SK-N-SH (cell line): ENCODE data around the gene CDH12. TPM values are rescaled to one million over a fixed set of nuclear protein-coding genes. Genes with fewer than 3 reads are reported as not detected.

Experiments
- CTCF ChIA-PET: fragments of 300-600, 350-600 bp; formaldehyde crosslinking; extraction: SDS; loops from one replicate; lab custom pipeline; 2021; lab: Yijun Ruan, JAX
- POLR2A ChIA-PET: fragments of 350-600 bp; sonication (Branson Sonifier 250); formaldehyde crosslinking; extraction: SDS; loops from one replicate; lab custom pipeline; 2020; ENCODE audit warnings: antibody characterized with exemption, inconsistent platforms; lab: Yijun Ruan, JAX
- DNase-seq: peaks from one replicate; pipeline ENCODE4 v3.0.0; 2012
- H2AFZ ChIP-seq: fragments of 200-600 bp; sonication (generic); 2 replicates; pipeline ENCODE4 v1.8.1; 2016; ENCODE audit warnings: antibody characterized with exemption, mild to moderate bottlenecking, low read depth
- H3F3A ChIP-seq: fragments of 200-600 bp; sonication (generic); replicated peaks from 2 replicates; pipeline ENCODE3; 2016; ENCODE audit warnings: antibody characterized with exemption, mild to moderate bottlenecking; ENCODE audit not compliant: insufficient read depth
- H3K27ac ChIP-seq, 2 experiments: fragments of 200-500 bp in 1 of 2; fragments of 200-600 bp in 1 of 2; sonication (Bioruptor generic) in 1 of 2; sonication (generic), shearing (Covaris generic) in 1 of 2; 2 replicates each; pipeline versions ENCODE4 v1.5.1 to v1.6.1; 2014 to 2016; ENCODE audit warnings: low read depth in 2 of 2, inconsistent platforms in 1 of 2, low read length in 1 of 2, mild to moderate bottlenecking in 1 of 2, mixed read lengths in 1 of 2
- H3K27me3 ChIP-seq: fragments of 200-600 bp; sonication (generic), shearing (Covaris generic); 2 replicates; pipeline ENCODE4 v1.6.1; 2016; ENCODE audit warnings: mixed run types; ENCODE audit not compliant: insufficient read depth
- H3K36me3 ChIP-seq, 2 experiments: fragments of 200-500 bp in 1 of 2; fragments of 200-600 bp in 1 of 2; sonication (Bioruptor generic) in 1 of 2; sonication (generic) in 1 of 2; replicated peaks in 1 of 2; 2 replicates each; pipeline versions ENCODE3 to v1.5.1; 2014 to 2016; ENCODE audit warnings: low read length in 1 of 2, mild to moderate bottlenecking in 1 of 2; ENCODE audit not compliant: insufficient read depth in 2 of 2, control insufficient read depth in 1 of 2
- H3K4me1 ChIP-seq, 2 experiments: fragments of 200-500 bp in 1 of 2; fragments of 200-600 bp in 1 of 2; sonication (Bioruptor generic) in 1 of 2; sonication (generic), shearing (Covaris generic) in 1 of 2; 2 replicates each; pipeline versions ENCODE4 v1.5.1 to v1.6.1; 2014 to 2016; ENCODE audit warnings: low read depth in 1 of 2, low read length in 1 of 2, mixed run types in 1 of 2; ENCODE audit not compliant: insufficient read depth in 2 of 2, control insufficient read depth in 1 of 2
- H3K4me2 ChIP-seq: fragments of 200-600 bp; sonication (generic), shearing (Covaris generic); 2 replicates; pipeline ENCODE4 v1.6.1; 2017; ENCODE audit warnings: mixed run types
- H3K4me3 ChIP-seq, 2 experiments: fragments of 200-500 bp in 1 of 2; fragments of 200-600 bp in 1 of 2; sonication (Bioruptor generic) in 1 of 2; sonication (generic), shearing (Covaris generic) in 1 of 2; 2 replicates each; pipeline versions ENCODE4 v1.5.1 to v1.8.1; 2014 to 2016; ENCODE audit warnings: low read depth in 2 of 2, inconsistent platforms in 1 of 2, low read length in 1 of 2, mild to moderate bottlenecking in 1 of 2, mixed read lengths in 1 of 2, moderate library complexity in 1 of 2
- H3K79me2 ChIP-seq: fragments of 200-600 bp; sonication (generic); 2 replicates; pipeline ENCODE4 v1.8.1; 2017; ENCODE audit warnings: mild to moderate bottlenecking; ENCODE audit not compliant: insufficient read depth
- H3K9ac ChIP-seq: fragments of 200-600 bp; sonication (generic); 2 replicates; pipeline ENCODE4 v1.6.1; 2017; ENCODE audit warnings: mixed run types
- H3K9me2 ChIP-seq: fragments of 200-600 bp; sonication (generic); 2 replicates; pipeline ENCODE4 v1.6.1; 2017; ENCODE audit warnings: mixed run types
- H3K9me3 ChIP-seq: fragments of 200-600 bp; sonication (generic); 2 replicates; pipeline ENCODE4 v1.6.1; 2017; ENCODE audit warnings: mixed run types, mild to moderate bottlenecking, moderate library complexity
- H4K20me1 ChIP-seq: fragments of 200-600 bp; sonication (generic); 2 replicates; pipeline ENCODE4 v1.6.1; 2017; ENCODE audit warnings: mild to moderate bottlenecking, mixed run types; ENCODE audit not compliant: insufficient read depth
- CTCF ChIP-seq: fragments of 200-600 bp; sonication (generic); IDR thresholded peaks from 2 replicates; pipeline ENCODE4 v1.6.1; 2017; ENCODE audit warnings: antibody characterized with exemption, mild to moderate bottlenecking, moderate library complexity
- ELF1 ChIP-seq: IDR thresholded peaks from 2 replicates; pipeline ENCODE4 v1.4.0; 2012
- EP300 ChIP-seq, 2 experiments: IDR thresholded peaks; 2 replicates each; pipeline versions ENCODE4 v1.4.0 to v1.6.1; 2012; ENCODE audit warnings: borderline replicate concordance in 1 of 2, low read depth in 1 of 2, low read length in 1 of 2
- FOXJ3 ChIP-seq: sonication (generic); formaldehyde crosslinking; IDR thresholded peaks from 2 replicates; pipeline ENCODE4 v1.5.1; 2020; ENCODE audit warnings: mild to moderate bottlenecking, missing genetic modification reagents
- FOXM1 ChIP-seq: IDR thresholded peaks from 2 replicates; pipeline ENCODE4 v1.4.0; 2012; ENCODE audit warnings: low read depth, mild to moderate bottlenecking
- GABPA ChIP-seq: IDR thresholded peaks from 2 replicates; pipeline ENCODE4 v1.4.0; 2012; ENCODE audit warnings: low read depth, mild to moderate bottlenecking
- JUND ChIP-seq: IDR thresholded peaks from 2 replicates; pipeline ENCODE4 v1.4.0; 2012
- MAX ChIP-seq: IDR thresholded peaks from 2 replicates; pipeline ENCODE4 v1.4.0; 2012; ENCODE audit warnings: low read depth
- MEF2A ChIP-seq: IDR thresholded peaks from 2 replicates; pipeline ENCODE4 v1.4.0; 2012; ENCODE audit warnings: low read depth, borderline replicate concordance
- MXI1 ChIP-seq: IDR thresholded peaks from 2 replicates; pipeline ENCODE4 v1.6.1; 2012; ENCODE audit warnings: mild to moderate bottlenecking, low read depth, low read length, improper control_type of control experiment
- NRF1 ChIP-seq: IDR thresholded peaks from 2 replicates; pipeline ENCODE4 v1.6.1; 2012; ENCODE audit warnings: low read depth, mild to moderate bottlenecking, low read length
- SIN3A ChIP-seq: IDR thresholded peaks from 2 replicates; pipeline ENCODE4 v1.6.1; 2012; ENCODE audit warnings: low read depth, mild to moderate bottlenecking, low read length, moderate library complexity, borderline replicate concordance
- TAF1 ChIP-seq: IDR thresholded peaks from 2 replicates; pipeline ENCODE4 v1.6.1; 2012; ENCODE audit warnings: low read depth, mild to moderate bottlenecking, low read length, moderate library complexity, borderline replicate concordance
- TCF12 ChIP-seq: IDR thresholded peaks from 2 replicates; pipeline ENCODE4 v1.4.0; 2012
- TEAD4 ChIP-seq: IDR thresholded peaks from 2 replicates; pipeline ENCODE4 v1.4.0; 2012; ENCODE audit warnings: mild to moderate bottlenecking, borderline replicate concordance; ENCODE audit not compliant: insufficient read depth
- USF2 ChIP-seq: fragments of 150-350 bp; IDR thresholded peaks from 2 replicates; pipeline ENCODE4 v1.6.1; 2017; ENCODE audit warnings: antibody characterized with exemption, low read length, low read depth, borderline replicate concordance
- YY1 ChIP-seq: IDR thresholded peaks from 2 replicates; pipeline ENCODE4 v1.4.0; 2012; ENCODE audit warnings: low read depth, mild to moderate bottlenecking
- ZBTB33 ChIP-seq: IDR thresholded peaks from 2 replicates; pipeline ENCODE4 v1.4.0; 2012; ENCODE audit warnings: low read depth, borderline replicate concordance
- WGBS: methylation state at CpG from one replicate; pipeline ENCODE4 v1.1.6; 2017; ENCODE audit warnings: low lambda C conversion rate; 5-methylcytosine and 5-hydroxymethylcytosine counted together
- polyA plus RNA-seq, 3 experiments: library from polyadenylated mRNA; depleted of rRNA; stranded (reverse); fragments of >200 nt; gene quantifications; 2 replicates each; pipeline ENCODE4 v1.2.3, GENCODE V29; 2012

Gene CDH12
- polyA plus RNA-seq, 1 of the 3 experiments (the other 2 are of a cell fraction), result not detected

GRCh38 chr5:22846693-22847092, 6.5 kb downstream of the CDH12 start:
- H3K9ac ChIP-seq, result no peak overlapping the region
- DNase-seq, result no peak
- WGBS, result 0% methylated on average over 2 of the region's 2 CpGs
- no peaks in the 10 kb centered on the region for H3K27me3 ChIP-seq
- H4K20me1 ChIP-seq, result no peaks in the 10 kb centered on the region
- no peaks in the 10 kb centered on the region for H3K9me3 ChIP-seq
- ChIA-PET CTCF (no interaction called here), POLR2A (no interaction called here)
- no peak overlapping the region for H2AFZ ChIP-seq
- H3K27ac ChIP-seq, result no peak overlapping the region
- no peaks in the 10 kb centered on the region for H3K79me2 ChIP-seq
- H3K4me2 ChIP-seq, result no peak overlapping the region
- no peaks in the 10 kb centered on the region for H3K4me1 ChIP-seq
- TF ChIP-seq SIN3A (no peak), FOXJ3 (CRISPR knock-in tag) (no peak), NRF1 (no peak), FOXM1 (no peak), MAX (no peak), ZBTB33 (no peak), TAF1 (no peak), MXI1 (no peak), YY1 (no peak), ELF1 (no peak), MEF2A (no peak), TEAD4 (no peak)
- H3K36me3 ChIP-seq, result no peaks in the 10 kb centered on the region
- H3F3A ChIP-seq, result no peaks in the 10 kb centered on the region
- no peaks in the 10 kb centered on the region for H3K9me2 ChIP-seq
- H3K4me3 ChIP-seq, result no peak overlapping the region

GRCh38 chr5:22844636-22845035, 8.5 kb downstream of the CDH12 start:
- no peaks in the 10 kb centered on the region for H3K9me3 ChIP-seq
- no peaks in the 10 kb centered on the region for H3K4me1 ChIP-seq
- no peak overlapping the region for H3K4me2 ChIP-seq
- H3K4me3 ChIP-seq, result no peak overlapping the region
- H3K79me2 ChIP-seq, result no peaks in the 10 kb centered on the region
- WGBS, result 6% methylated on average over 2 of the region's 2 CpGs
- CTCF ChIA-PET, result no interaction called here
- H3K9me2 ChIP-seq, result no peaks in the 10 kb centered on the region
- H2AFZ ChIP-seq, result no peak overlapping the region
- no peaks in the 10 kb centered on the region for H3K36me3 ChIP-seq
- H4K20me1 ChIP-seq, result no peaks in the 10 kb centered on the region
- H3K27me3 ChIP-seq, result no peaks in the 10 kb centered on the region
- H3K9ac ChIP-seq, result no peak overlapping the region
- no peak for DNase-seq
- H3F3A ChIP-seq, result no peaks in the 10 kb centered on the region
- H3K27ac ChIP-seq, result no peak overlapping the region
- TF ChIP-seq FOXM1 (no peak), JUND (no peak), USF2 (no peak), GABPA (no peak), TEAD4 (no peak), TCF12 (no peak), CTCF (no peak), EP300 (IDR thresholded peaks at IDR 0.05; ENCODE audit: borderline replicate concordance in 1 of 2, low read depth in 1 of 2, low read length in 1 of 2) (no peak), SIN3A (no peak), YY1 (no peak)
- TF ChIP-seq, all 33 proteins: peak for 0
- POLR2A ChIA-PET, result no interaction called here
